Astrocyte (in vitro differentiated cells and primary cell): ENCODE data around the gene PTPRD.

Experiments used
- CTCF ChIP-seq: IDR thresholded peaks from 2 replicates; pipeline ENCODE4 v1.5.1; 2011; ENCODE audit warnings: low read depth, mild to moderate bottlenecking, inconsistent platforms, low read length, moderate library complexity; ENCODE audit not compliant: insufficient read depth
- EZH2 ChIP-seq: IDR thresholded peaks from 2 replicates; pipeline ENCODE4 v1.6.1; 2012; ENCODE audit warnings: mild to moderate bottlenecking, low read length, inconsistent platforms; ENCODE audit not compliant: insufficient read depth

- TF ChIP-seq CTCF (no peak), EZH2 (no peak)
Measured at GRCh38 chr9:8315211-8315610, 2297.6 kb downstream of the PTPRD start.
